Activated CD8-positive, alpha-beta T cell treated with anti-CD3 and anti-CD28 coated beads for 36 hours (primary cell): ENCODE data around the gene PLXND1. TPM values are rescaled to one million over a fixed set of nuclear protein-coding genes. Genes with fewer than 3 reads are reported as not detected.
"Not testable (repeated sequence)": the region's sequence is repeated elsewhere in the genome, so short reads cannot be mapped to it uniquely, and the experiment has no call there.

ENCODE experiments used
- ATAC-seq: fragments of 200-7000 bp; cut with Tn5 transposase; one replicate; pipeline ENCODE4 v1.10.0; 2021; ENCODE audit warnings: mild to moderate bottlenecking, moderate library complexity
- CTCF ChIA-PET: fragments of 350-600 bp; sonication (Branson Sonifier 250); formaldehyde crosslinking; loops from one replicate; lab custom pipeline; 2021; ENCODE audit warnings: antibody characterized with exemption; lab: Charles Lee
- POLR2A ChIA-PET: fragments of 350-600 bp; sonication (Branson Sonifier 250); formaldehyde crosslinking; loops from one replicate; lab custom pipeline; 2021; ENCODE audit warnings: antibody characterized with exemption; lab: Charles Lee
- DNase-seq: peaks from one replicate; pipeline ENCODE4 v3.0.0-alpha.2; 2020
- H3K27ac Mint-ChIP-seq: one replicate; pipeline ENCODE4 v1.8.0; 2021; ENCODE audit warnings: mild to moderate bottlenecking, mixed read lengths
- H3K27me3 Mint-ChIP-seq: one replicate; pipeline ENCODE4 v1.8.0; 2021; ENCODE audit warnings: mixed read lengths
- H3K36me3 Mint-ChIP-seq: one replicate; pipeline ENCODE4 v1.8.0; 2021; ENCODE audit warnings: low read depth, mixed read lengths
- H3K4me1 Mint-ChIP-seq: one replicate; pipeline ENCODE4 v1.8.0; 2021; ENCODE audit warnings: low read depth, mixed read lengths
- H3K4me3 Mint-ChIP-seq: one replicate; pipeline ENCODE4 v1.8.0; 2021; ENCODE audit warnings: mild to moderate bottlenecking, moderate library complexity, mixed read lengths
- H3K9me3 Mint-ChIP-seq: one replicate; pipeline ENCODE4 v1.8.0; 2021; ENCODE audit warnings: mixed read lengths
- CTCF ChIP-seq: fragments of 200-600 bp; IDR thresholded peaks from one replicate; pipeline ENCODE4 v1.8.0; 2022; ENCODE audit warnings: antibody characterized with exemption, mild to moderate bottlenecking
- intact Hi-C: fragments of 100-400 bp; cut with micrococcal nuclease; formaldehyde crosslinking; loops from one replicate; pipeline ENCODE4 v1.10.0; 2022
- total RNA-seq, 2 experiments: library from RNA; stranded (reverse); gene quantifications; one replicate each; pipeline ENCODE4 v1.2.3, GENCODE V29; 2021

PLXND1 gene
- total RNA-seq, 2 experiments from 2014 or later: 10.7 to 12.5 TPM

- H3K9me3 Mint-ChIP-seq: no peaks in the 10 kb centered on the region
- no peak overlapping the region for H3K4me3 Mint-ChIP-seq
- no peaks in the 10 kb centered on the region for H3K4me1 Mint-ChIP-seq
- DNase-seq (no peak), ATAC-seq (no peak)
- TF ChIP-seq CTCF: no peak
- ChIA-PET CTCF (no interaction called here), POLR2A (no interaction called here)
- no peak overlapping the region for H3K27ac Mint-ChIP-seq
- H3K36me3 Mint-ChIP-seq: no peaks in the 10 kb centered on the region
- peaks cover 16% of the 10 kb centered on the region for H3K27me3 Mint-ChIP-seq
- intact Hi-C loops: loop anchor here (10.0 kb wide), 1 partner anchor 117 kb away; no protein-coding TSS in a partner anchor
Measured at GRCh38 chr3:129611446-129611800, 4.9 kb upstream of the PLXND1 start.

- H3K27ac Mint-ChIP-seq, DNase-seq, H3K36me3 Mint-ChIP-seq, H3K9me3 Mint-ChIP-seq, CTCF ChIA-PET, H3K4me1 Mint-ChIP-seq, H3K4me3 Mint-ChIP-seq, ATAC-seq, POLR2A ChIA-PET: not testable (repeated sequence)
- H3K27me3 Mint-ChIP-seq: peaks cover 16% of the 10 kb centered on the region
- intact Hi-C loops: loop anchor here (10.0 kb wide), 1 partner anchor 116 kb away; no protein-coding TSS in a partner anchor
Measured at GRCh38 chr3:129610794-129611445, 4.4 kb upstream of the PLXND1 start.

DNA sequence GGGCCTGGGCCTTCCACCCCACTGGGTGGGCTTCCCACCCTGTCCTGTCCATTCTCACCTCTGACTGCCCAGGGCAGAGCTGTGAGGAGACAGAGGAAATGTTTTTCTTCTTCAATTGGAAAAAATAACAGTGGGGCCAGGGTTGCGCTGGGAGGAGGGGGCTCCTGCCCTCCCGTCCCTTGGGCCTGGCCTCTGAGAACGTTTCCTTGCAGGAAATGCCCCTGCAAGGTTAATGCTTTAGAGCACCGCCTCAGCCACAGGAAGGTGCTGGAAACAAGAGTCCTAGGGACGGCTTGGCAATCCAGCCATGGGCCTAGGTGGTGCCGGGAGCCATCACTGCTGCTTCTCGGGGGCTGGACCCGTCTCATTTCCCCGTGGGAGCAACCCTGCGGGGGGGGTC is 3.8 kb upstream of the PLXND1 start:
- no peaks in the 10 kb centered on the region for H3K9me3 Mint-ChIP-seq
- CTCF ChIA-PET: no interaction called here
- peaks cover 2% of the 10 kb centered on the region for H3K4me1 Mint-ChIP-seq
- TF ChIP-seq CTCF: no peak
- DNase-seq: no peak
- no peak overlapping the region for H3K4me3 Mint-ChIP-seq
- POLR2A ChIA-PET: no interaction called here
- H3K36me3 Mint-ChIP-seq: peaks cover 1% of the 10 kb centered on the region
- intact Hi-C loops: loop anchor here (10.0 kb wide), 1 partner anchor 115 kb away; no protein-coding TSS in a partner anchor
- no peak overlapping the region for H3K27ac Mint-ChIP-seq
- ATAC-seq: no peak
- H3K27me3 Mint-ChIP-seq: peaks cover 20% of the 10 kb centered on the region

GRCh38 chr3:129609591-129610182 is 3.2 kb upstream of the PLXND1 start:
- ChIA-PET CTCF (no interaction called here), POLR2A (no interaction called here)
- H3K36me3 Mint-ChIP-seq: peaks cover 1% of the 10 kb centered on the region
- TF ChIP-seq CTCF: no peak
- no peak overlapping the region for H3K27ac Mint-ChIP-seq
- H3K9me3 Mint-ChIP-seq: no peaks in the 10 kb centered on the region
- H3K4me3 Mint-ChIP-seq: no peak overlapping the region
- ATAC-seq (no peak), DNase-seq (no peak)
- peaks cover 2% of the 10 kb centered on the region for H3K4me1 Mint-ChIP-seq
- peaks cover 24% of the 10 kb centered on the region for H3K27me3 Mint-ChIP-seq
- intact Hi-C loops: loop anchor here (10.0 kb wide), 1 partner anchor 115 kb away; no protein-coding TSS in a partner anchor

DNA sequence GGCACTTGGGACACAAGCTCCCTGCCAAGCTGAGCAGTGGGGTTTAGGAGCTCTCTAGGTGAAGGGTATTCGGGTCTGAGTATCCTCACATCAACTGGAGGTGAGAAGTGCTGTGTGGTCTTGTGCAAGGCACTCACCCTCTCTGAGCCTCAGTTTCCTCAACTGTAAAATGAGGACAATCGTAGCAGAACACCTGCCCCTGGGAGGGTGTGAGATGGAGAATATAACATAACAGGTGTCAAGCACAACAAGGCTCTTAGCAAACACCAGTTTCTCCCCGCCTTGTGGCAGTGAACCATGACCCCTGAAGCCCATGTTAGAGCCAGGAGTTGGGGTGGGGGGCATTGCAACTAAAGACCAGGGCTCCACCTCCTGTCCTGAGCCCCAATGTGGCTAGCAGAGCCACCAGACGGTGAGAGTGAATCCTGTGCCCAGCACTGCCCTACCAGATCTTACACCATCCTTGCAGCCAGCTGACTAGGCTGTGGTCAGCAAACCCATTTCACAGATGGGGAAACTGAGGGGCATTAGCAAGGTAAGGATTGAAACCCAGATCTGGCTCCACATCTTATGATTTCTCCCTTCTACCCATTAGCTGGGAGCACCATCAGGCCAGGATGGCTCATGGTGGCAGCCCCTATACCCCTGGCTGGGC is 2.6 kb upstream of the PLXND1 start:
- peaks cover 2% of the 10 kb centered on the region for H3K4me1 Mint-ChIP-seq
- H3K27ac Mint-ChIP-seq: no peak overlapping the region
- ATAC-seq: no peak
- POLR2A ChIA-PET: no interaction called here
- TF ChIP-seq CTCF: no peak
- no peak for DNase-seq
- H3K4me3 Mint-ChIP-seq: no peak overlapping the region
- intact Hi-C loops: no loop called here
- H3K36me3 Mint-ChIP-seq: peaks cover 1% of the 10 kb centered on the region
- H3K9me3 Mint-ChIP-seq: no peaks in the 10 kb centered on the region
- H3K27me3 Mint-ChIP-seq: peaks cover 28% of the 10 kb centered on the region
- CTCF ChIA-PET: interaction anchor here (1.5 kb wide), 1 partner anchor 33 kb away, joined by 4 read pairs; no protein-coding TSS in a partner anchor
